ENCODE results near the gene EXOC6B. TPM values are rescaled to one million over a fixed set of nuclear protein-coding genes. Genes with fewer than 3 reads are reported as not detected.

EXOC6B gene
- total RNA-seq, 1 donor from 2014 or later = 45.6 TPM

GRCh38 chr2:72415241-72415661 lies 410.6 kb downstream of the EXOC6B start:
- no peak overlapping the region for H3K27ac Mint-ChIP-seq (ENCODE audit: unreplicated experiment)
- no peaks in the 10 kb centered on the region for H3K36me3 Mint-ChIP-seq (ENCODE audit: low read depth, unreplicated experiment)
- H3K27me3 Mint-ChIP-seq (ENCODE audit: unreplicated experiment) = no peaks in the 10 kb centered on the region
- DNase-seq (ENCODE audit: low spot score) = no peak
- no peaks in the 10 kb centered on the region for H3K9me3 Mint-ChIP-seq (ENCODE audit: unreplicated experiment)
- H3K4me3 Mint-ChIP-seq (ENCODE audit: unreplicated experiment) = no peak overlapping the region
- TF ChIP-seq CTCF (IDR thresholded peaks at IDR 0.05; ENCODE audit: unreplicated experiment) = no peak
- no peaks in the 10 kb centered on the region for H3K4me1 Mint-ChIP-seq (ENCODE audit: unreplicated experiment)

- H3K27ac Mint-ChIP-seq (ENCODE audit: unreplicated experiment) = no peak overlapping the region
- H3K9me3 Mint-ChIP-seq (ENCODE audit: unreplicated experiment) = no peaks in the 10 kb centered on the region
- no peak for DNase-seq (ENCODE audit: low spot score)
- H3K36me3 Mint-ChIP-seq (ENCODE audit: low read depth, unreplicated experiment) = no peaks in the 10 kb centered on the region
- no peaks in the 10 kb centered on the region for H3K4me1 Mint-ChIP-seq (ENCODE audit: unreplicated experiment)
- TF ChIP-seq CTCF (IDR thresholded peaks at IDR 0.05; ENCODE audit: unreplicated experiment) = no peak
- no peak overlapping the region for H3K4me3 Mint-ChIP-seq (ENCODE audit: unreplicated experiment)
- H3K27me3 Mint-ChIP-seq (ENCODE audit: unreplicated experiment) = no peaks in the 10 kb centered on the region
Measured at GRCh38 chr2:72414137-72414760, 411.6 kb downstream of the EXOC6B start.

GRCh38 chr2:72413716-72414115 lies 412.1 kb downstream of the EXOC6B start:
- Mint-ChIP-seq H3K36me3 (ENCODE audit: low read depth, unreplicated experiment) (no peaks in the 10 kb centered on the region), H3K27me3 (ENCODE audit: unreplicated experiment) (no peaks in the 10 kb centered on the region), H3K4me1 (ENCODE audit: unreplicated experiment) (no peaks in the 10 kb centered on the region), H3K27ac (ENCODE audit: unreplicated experiment) (no peak overlapping the region), H3K9me3 (ENCODE audit: unreplicated experiment) (no peaks in the 10 kb centered on the region), H3K4me3 (ENCODE audit: unreplicated experiment) (no peak overlapping the region)
- DNase-seq (ENCODE audit: low spot score) = no peak
- no peak for TF ChIP-seq CTCF (IDR thresholded peaks at IDR 0.05; ENCODE audit: unreplicated experiment)

GRCh38 chr2:72412214-72412613 lies 413.6 kb downstream of the EXOC6B start:
- Mint-ChIP-seq H3K27ac (ENCODE audit: unreplicated experiment) (no peak overlapping the region), H3K9me3 (ENCODE audit: unreplicated experiment) (no peaks in the 10 kb centered on the region), H3K27me3 (ENCODE audit: unreplicated experiment) (no peaks in the 10 kb centered on the region), H3K4me1 (ENCODE audit: unreplicated experiment) (no peaks in the 10 kb centered on the region), H3K36me3 (ENCODE audit: low read depth, unreplicated experiment) (no peaks in the 10 kb centered on the region), H3K4me3 (ENCODE audit: unreplicated experiment) (no peak overlapping the region)
- no peak for DNase-seq (ENCODE audit: low spot score)
- no peak for TF ChIP-seq CTCF (IDR thresholded peaks at IDR 0.05; ENCODE audit: unreplicated experiment)

- Mint-ChIP-seq H3K9me3 (ENCODE audit: unreplicated experiment) (no peaks in the 10 kb centered on the region), H3K36me3 (ENCODE audit: low read depth, unreplicated experiment) (no peaks in the 10 kb centered on the region), H3K4me3 (ENCODE audit: unreplicated experiment) (no peak overlapping the region), H3K27me3 (ENCODE audit: unreplicated experiment) (no peaks in the 10 kb centered on the region), H3K27ac (ENCODE audit: unreplicated experiment) (no peak overlapping the region), H3K4me1 (ENCODE audit: unreplicated experiment) (no peaks in the 10 kb centered on the region)
- DNase-seq (ENCODE audit: low spot score) = no peak
- TF ChIP-seq CTCF (IDR thresholded peaks at IDR 0.05; ENCODE audit: unreplicated experiment) = no peak
Measured at GRCh38 chr2:72399879-72400278, 426.0 kb downstream of the EXOC6B start.
